Neutrophil (primary cell): ENCODE results near the gene HSPB2.

Experiments
- H3K27ac ChIP-seq: fragments of 200-600 bp; sonication (generic); 2 replicates; pipeline ENCODE4 v1.5.1; 2016; ENCODE audit warnings: mild to moderate bottlenecking, moderate library complexity
- H3K27me3 ChIP-seq: fragments of 200-600 bp; sonication (generic); 2 replicates; pipeline ENCODE4 v1.6.0; 2016; ENCODE audit warnings: mild to moderate bottlenecking
- H3K36me3 ChIP-seq: fragments of 200-600 bp; sonication (generic); 2 replicates; pipeline ENCODE4 v1.5.1; 2017
- H3K4me1 ChIP-seq, 2 experiments: fragments of 200-600 bp in 1 of 2; sonication (generic) in 1 of 2; 1 replicate in 1 of 2; 2 replicates in 1 of 2; pipeline versions ENCODE4 v1.5.1 to v1.6.1; 2013 to 2016; ENCODE audit warnings: low read depth in 1 of 2, low read length in 1 of 2, mild to moderate bottlenecking in 1 of 2, moderate library complexity in 1 of 2; ENCODE audit not compliant: control insufficient read depth in 1 of 2, insufficient read depth in 1 of 2
- H3K4me3 ChIP-seq, 2 experiments: fragments of 200-600 bp in 1 of 2; sonication (generic) in 1 of 2; 1 replicate in 1 of 2; 2 replicates in 1 of 2; pipeline ENCODE4 v1.5.1; 2013 to 2016; ENCODE audit warnings: low read depth in 1 of 2, low read length in 1 of 2, mild to moderate bottlenecking in 1 of 2, moderate library complexity in 1 of 2
- H3K9me3 ChIP-seq: fragments of 200-600 bp; sonication (generic); 2 replicates; pipeline ENCODE4 v1.5.1; 2016
- TF ChIP-seq, protein P1 (sequence below): fragments of 200-600 bp; sonication (generic); IDR thresholded peaks from 2 replicates; pipeline ENCODE4 v1.5.1; 2016; ENCODE audit warnings: antibody characterized with exemption

HSPB2 gene

DNA sequence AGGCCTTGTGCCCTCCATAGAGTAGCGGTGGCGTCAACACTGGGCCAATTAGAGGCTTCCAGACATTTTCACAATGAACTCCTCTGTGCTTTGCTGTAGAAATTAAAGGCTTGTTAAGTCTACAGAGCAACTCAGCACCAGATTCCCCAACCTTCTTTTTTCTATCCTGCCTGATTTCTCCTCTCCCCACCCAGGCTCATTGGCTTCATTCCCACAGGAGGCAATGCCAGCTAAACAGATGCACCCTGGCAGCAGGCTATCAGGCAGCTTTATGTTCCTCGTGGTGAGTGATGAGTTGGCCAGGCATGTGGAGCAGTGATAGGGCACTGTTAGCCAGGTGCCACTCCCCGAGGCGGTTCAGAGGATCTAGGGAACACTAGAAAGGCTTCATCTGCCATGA, 29.4 kb downstream of the HSPB2 start:
- Histone ChIP-seq H3K36me3 (no peaks in the 10 kb centered on the region), H3K9me3 (no peaks in the 10 kb centered on the region), H3K27ac (no peak overlapping the region), H3K4me3 (no peak overlapping the region), H3K27me3 (peaks cover 18% of the 10 kb centered on the region), H3K4me1 (peaks cover 14 to 17% of the 10 kb centered on the region in 2 experiments)
- TF ChIP-seq, protein P1, sequence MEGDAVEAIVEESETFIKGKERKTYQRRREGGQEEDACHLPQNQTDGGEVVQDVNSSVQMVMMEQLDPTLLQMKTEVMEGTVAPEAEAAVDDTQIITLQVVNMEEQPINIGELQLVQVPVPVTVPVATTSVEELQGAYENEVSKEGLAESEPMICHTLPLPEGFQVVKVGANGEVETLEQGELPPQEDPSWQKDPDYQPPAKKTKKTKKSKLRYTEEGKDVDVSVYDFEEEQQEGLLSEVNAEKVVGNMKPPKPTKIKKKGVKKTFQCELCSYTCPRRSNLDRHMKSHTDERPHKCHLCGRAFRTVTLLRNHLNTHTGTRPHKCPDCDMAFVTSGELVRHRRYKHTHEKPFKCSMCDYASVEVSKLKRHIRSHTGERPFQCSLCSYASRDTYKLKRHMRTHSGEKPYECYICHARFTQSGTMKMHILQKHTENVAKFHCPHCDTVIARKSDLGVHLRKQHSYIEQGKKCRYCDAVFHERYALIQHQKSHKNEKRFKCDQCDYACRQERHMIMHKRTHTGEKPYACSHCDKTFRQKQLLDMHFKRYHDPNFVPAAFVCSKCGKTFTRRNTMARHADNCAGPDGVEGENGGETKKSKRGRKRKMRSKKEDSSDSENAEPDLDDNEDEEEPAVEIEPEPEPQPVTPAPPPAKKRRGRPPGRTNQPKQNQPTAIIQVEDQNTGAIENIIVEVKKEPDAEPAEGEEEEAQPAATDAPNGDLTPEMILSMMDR: no peak

DNA sequence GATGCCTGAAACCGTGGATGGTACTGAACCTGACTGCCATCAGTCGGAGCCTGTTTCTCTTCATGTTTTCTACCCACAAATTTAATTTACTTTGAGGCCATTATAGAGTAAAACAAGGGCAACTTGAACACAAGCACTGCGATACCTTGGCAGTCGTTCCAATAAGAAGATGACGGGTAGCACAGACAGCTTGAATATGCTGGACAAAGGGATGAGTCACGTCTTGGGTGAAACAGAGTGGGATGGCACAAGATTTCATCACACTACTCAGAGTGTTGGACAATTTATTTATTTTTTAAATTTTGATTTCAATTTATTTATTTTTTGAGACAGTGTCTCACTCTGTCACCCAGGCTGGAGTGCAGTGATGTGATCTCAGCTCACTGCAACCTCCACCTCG, 30.3 kb downstream of the HSPB2 start:
- H3K27ac ChIP-seq: no peak overlapping the region
- no peak overlapping the region for H3K4me3 ChIP-seq
- no peaks in the 10 kb centered on the region for H3K36me3 ChIP-seq
- TF ChIP-seq, protein P1: no peak
- peaks cover 8 to 11% of the 10 kb centered on the region in 2 experiments for H3K4me1 ChIP-seq
- no peaks in the 10 kb centered on the region for H3K9me3 ChIP-seq
- peaks cover 10% of the 10 kb centered on the region for H3K27me3 ChIP-seq

DNA sequence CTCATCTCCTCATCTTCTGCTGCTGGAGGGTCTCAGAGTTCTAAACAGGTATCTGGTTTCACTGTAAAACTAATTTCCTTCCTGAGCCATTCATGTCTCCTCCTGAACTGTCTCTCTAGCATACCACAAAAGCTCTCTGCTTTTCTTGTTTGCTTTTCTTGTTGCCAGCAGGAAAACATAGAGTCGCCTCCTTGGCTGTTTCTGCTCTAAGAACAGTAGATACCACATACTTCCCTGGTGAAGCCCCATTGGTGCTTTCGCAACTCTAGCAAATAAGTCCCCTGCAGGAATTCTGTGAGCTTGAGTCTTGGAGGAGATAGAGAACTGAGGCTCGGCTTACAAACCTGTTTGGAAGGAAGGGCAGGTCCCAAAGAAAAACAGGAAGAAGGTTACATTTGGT, 31.6 kb downstream of the HSPB2 start:
- no peak overlapping the region for H3K27ac ChIP-seq
- peaks cover 0 to under 1% of the 10 kb centered on the region in 2 experiments for H3K4me1 ChIP-seq
- H3K36me3 ChIP-seq: no peaks in the 10 kb centered on the region
- no peak overlapping the region for H3K4me3 ChIP-seq
- no peaks in the 10 kb centered on the region for H3K27me3 ChIP-seq
- TF ChIP-seq, protein P1: no peak
- no peaks in the 10 kb centered on the region for H3K9me3 ChIP-seq

DNA sequence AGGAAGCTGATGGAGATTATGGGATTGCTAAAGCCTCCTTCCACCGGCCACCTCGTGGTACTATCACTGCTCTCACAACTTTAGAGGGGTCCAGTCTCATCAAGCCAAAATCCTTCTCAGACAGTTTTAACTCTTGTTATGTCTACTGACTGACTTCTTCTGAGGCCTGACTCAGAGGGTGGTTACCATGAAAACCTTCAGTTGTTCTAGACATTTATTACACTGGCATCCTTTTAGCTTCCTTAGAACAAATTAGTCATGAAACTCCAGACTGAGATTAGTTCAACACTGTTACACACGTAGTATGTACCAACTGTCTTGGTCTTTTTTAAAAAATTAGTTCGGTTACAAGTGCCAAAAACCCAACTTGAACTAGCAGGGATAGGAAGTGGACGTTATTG, 32.1 kb downstream of the HSPB2 start:
- Histone ChIP-seq H3K9me3 (no peaks in the 10 kb centered on the region), H3K4me3 (no peak overlapping the region), H3K4me1 (no peaks in the 10 kb centered on the region), H3K36me3 (no peaks in the 10 kb centered on the region), H3K27me3 (no peaks in the 10 kb centered on the region), H3K27ac (no peak overlapping the region)
- TF ChIP-seq, protein P1: no peak

DNA sequence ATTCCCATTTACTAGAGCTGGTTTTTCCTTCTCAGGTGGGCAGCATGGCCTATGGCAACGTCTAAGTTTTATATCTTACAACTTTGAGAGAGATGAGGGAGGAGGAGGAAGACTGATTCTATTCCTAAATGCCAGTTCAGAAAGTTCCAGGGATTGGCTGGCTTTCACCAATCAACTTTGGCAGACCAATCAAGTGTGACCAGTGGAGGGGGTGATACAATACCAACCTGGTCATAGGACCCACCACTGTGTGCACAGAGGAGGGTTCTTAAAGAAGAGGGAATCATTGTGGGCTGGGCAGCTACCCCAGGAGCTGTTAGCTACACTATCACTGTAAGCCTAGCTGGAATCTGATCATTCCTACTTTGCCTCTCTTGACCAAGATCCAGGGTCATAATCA, 32.7 kb downstream of the HSPB2 start:
- H3K9me3 ChIP-seq: no peaks in the 10 kb centered on the region
- TF ChIP-seq, protein P1: no peak
- H3K27me3 ChIP-seq: no peaks in the 10 kb centered on the region
- no peak overlapping the region for H3K27ac ChIP-seq
- no peak overlapping the region for H3K4me3 ChIP-seq
- H3K4me1 ChIP-seq: no peaks in the 10 kb centered on the region
- no peaks in the 10 kb centered on the region for H3K36me3 ChIP-seq

DNA sequence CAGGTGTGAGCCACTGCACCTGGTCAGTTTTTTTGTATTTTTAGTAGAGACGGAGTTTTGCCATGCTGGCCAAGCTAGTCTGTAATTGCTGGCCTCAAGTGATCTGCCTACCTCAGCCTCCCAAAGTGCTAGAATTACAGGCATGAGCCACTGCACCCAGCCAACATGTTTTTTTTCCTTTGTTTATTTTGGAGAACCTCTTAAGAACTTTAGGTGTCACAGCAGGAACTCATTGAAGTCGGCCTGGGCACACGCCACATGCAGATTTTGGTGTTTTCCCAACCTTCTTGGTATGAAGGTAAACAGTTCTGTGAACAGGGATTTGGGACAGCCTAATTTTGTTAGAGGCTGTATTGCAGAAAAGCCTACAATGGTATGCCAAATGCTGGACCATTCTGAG, 34.0 kb downstream of the HSPB2 start:
- TF ChIP-seq, protein P1: no peak
- Histone ChIP-seq H3K4me3 (no peak overlapping the region), H3K36me3 (no peaks in the 10 kb centered on the region), H3K27me3 (no peaks in the 10 kb centered on the region), H3K4me1 (no peaks in the 10 kb centered on the region), H3K27ac (no peak overlapping the region), H3K9me3 (no peaks in the 10 kb centered on the region)
